Stimulated activated CD8-positive, alpha-beta memory T cell treated with anti-CD3 and anti-CD28 coated beads, Interleukin-15, amount 100 ng/mL, for 24 hours (primary cell): ENCODE measurements around the gene CUL2.
"Not testable (repeated sequence)": the region's sequence is repeated elsewhere in the genome, so short reads cannot be mapped to it uniquely, and the experiment has no call there.

ENCODE experiments used
- DNase-seq: peaks from one replicate; pipeline ENCODE4 v3.0.0-alpha.2; 2020; ENCODE audit warnings: low read depth

The CUL2 gene

GRCh38 chr10:35079763-35080162 lies 10.4 kb downstream of the CUL2 start:
- DNase-seq: no peak

DNA sequence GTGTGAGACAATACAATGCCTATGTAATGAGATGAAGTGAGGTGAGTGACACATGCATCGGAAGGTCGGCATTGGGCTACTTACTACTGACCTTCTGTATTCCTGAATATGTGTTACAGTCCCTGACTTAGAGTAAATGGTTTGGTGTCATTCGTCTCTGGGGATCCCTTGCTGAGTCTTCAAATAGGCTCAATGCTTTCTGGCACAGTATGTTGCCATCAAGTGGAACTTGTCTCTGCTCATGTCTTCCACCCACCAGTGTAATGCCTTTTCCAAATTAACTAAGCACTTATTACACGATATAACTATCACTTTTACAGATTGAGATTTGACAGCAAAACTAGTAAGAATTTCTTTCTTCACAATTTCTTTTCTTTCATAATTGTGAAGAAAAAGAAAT lies 10.9 kb downstream of the CUL2 start:
- no peak for DNase-seq

GRCh38 chr10:35075228-35075627 lies 14.9 kb downstream of the CUL2 start:
- DNase-seq: no peak

GRCh38 chr10:35074266-35074665 lies 15.9 kb downstream of the CUL2 start:
- DNase-seq: no peak

- DNase-seq: no peak
Measured at GRCh38 chr10:35070521-35070920, 19.6 kb downstream of the CUL2 start.

DNA sequence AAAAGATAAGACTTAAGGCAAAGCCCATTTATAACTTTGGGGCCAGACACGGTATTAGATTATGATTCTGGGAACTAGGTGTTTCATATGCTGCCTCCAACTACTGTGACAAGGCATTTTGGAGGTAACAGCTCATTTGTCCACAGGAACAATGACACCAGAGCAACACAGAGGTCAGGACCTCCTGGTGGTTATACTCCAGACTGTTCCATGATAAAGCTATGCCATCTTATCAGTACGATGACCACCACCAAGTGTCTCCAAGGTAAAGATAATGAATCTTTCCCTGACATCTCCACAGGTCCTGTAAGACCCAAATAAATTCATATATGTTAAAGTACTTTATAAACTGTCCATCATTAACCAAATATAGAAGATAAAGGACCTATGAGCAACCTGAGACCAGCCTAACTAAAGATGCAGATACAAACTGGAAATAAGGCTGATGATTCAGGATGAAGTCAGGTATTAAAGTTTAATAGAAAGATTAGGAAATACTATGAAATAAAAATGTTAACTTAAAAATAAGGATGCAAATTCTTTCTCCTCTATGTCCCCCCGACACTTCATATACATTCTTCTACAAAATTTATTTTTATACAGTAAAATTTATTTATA lies 26.2 kb downstream of the CUL2 start:
- DNase-seq: no peak

GRCh38 chr10:35059481-35059880 lies 30.7 kb downstream of the CUL2 start:
- no peak for DNase-seq

GRCh38 chr10:35058686-35059085 lies 31.5 kb downstream of the CUL2 start:
- no peak for DNase-seq

DNA sequence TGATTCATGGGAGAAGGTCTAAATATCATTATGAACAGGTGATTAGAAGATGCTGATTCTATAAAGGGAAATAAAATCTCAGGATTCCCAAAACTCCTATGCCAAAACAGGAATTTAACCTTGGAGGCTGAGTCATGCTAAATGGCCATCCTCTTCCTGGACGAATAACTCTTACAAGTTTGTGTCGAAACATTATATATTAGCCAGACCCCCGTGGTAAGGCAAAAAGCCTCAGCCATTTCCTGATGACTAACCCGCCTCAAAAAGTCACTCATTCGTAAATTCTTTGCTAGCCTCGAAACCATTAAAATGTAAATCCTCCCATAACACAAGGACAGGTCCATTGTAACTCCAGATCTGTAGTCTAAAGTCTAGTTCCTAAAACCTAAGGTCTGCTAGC lies 32.0 kb downstream of the CUL2 start:
- DNase-seq: no peak

- DNase-seq: no peak
Measured at GRCh38 chr10:35056686-35057085, 33.5 kb downstream of the CUL2 start.

- no peak for DNase-seq
Measured at GRCh38 chr10:35056133-35056532, 34.0 kb downstream of the CUL2 start.

DNA sequence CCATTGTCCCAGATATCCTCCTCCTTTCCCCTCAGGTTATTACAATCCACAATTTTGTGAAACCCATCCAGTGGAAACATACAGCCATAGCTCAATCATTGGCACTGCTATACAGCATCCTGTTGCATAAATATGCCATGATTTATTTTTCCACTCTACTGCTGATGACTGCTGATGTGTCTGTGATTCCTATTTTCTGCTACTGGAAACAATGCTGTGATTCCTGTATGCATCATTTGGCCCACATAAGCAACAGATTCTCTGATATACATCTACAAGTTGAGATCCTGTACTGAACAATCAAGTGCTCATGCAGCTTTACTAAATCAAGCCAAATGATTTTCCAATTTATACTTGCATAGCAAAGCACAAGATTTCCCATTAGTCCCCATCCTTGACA lies 39.6 kb downstream of the CUL2 start:
- DNase-seq: no peak

DNA sequence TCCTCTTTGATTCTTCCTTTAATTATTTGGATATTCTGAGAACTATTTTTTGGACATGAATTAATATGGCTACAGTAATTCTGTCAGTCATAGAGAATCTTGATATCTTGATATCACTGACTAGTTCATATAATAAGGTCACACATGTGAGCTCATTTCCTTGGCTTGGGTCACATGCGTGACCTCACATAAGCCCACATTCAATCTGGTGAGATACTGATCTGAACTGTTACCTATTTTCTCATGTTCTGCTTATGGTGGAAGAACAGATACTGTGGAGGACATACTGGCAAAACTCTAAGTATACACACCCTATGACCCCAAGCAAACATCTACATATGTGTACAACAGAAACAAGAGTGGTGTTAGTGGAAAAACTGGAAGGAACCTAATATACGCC lies 44.1 kb downstream of the CUL2 start:
- DNase-seq: no peak

GRCh38 chr10:35045275-35045674 lies 44.9 kb downstream of the CUL2 start:
- not testable (repeated sequence) for DNase-seq

DNA sequence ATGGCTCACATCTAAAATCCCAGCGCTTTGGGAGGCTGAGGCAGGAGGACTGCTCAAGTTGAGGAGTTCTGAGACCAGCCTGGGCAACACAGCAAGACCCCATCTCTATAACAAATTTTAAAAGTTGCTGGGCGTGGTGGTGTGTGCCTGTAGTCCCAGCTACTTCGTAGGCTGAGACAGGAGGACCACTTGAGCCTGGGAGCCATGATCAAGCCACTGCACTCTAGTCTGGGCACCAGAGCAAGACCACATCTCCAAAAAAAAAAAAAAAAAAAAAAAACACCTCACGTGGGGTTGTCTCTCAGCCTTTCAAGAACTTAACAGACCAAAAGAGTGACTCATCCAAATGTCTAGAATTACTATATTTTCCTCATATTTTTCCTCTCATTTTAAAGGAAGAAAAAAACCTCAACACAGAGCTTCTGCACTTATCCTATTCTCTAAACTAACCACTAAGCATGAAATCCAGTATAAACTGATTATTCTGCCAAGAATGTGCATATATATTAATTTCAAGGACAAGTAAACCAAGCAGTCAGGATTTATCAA lies 46.3 kb downstream of the CUL2 start:
- no peak for DNase-seq

DNA sequence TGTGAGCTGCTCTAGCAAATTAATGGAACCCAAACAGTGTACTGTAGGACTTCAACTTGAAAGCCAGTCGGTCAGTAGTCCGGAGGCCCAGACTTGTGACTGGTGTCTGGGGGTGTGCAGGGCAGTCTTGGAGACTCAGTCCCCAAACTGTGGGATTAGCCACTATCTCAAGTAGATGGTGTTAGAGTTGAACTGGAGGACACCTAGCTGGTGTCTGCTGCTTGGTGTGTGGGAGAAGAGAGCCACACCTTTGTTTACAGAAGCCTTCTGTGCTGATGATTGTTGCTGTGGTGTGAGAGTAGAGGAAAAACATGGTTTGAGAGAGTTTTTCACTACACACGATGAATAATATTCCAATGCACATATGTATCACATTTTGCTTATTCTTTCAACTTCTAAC lies 47.4 kb downstream of the CUL2 start:
- no peak for DNase-seq

DNA sequence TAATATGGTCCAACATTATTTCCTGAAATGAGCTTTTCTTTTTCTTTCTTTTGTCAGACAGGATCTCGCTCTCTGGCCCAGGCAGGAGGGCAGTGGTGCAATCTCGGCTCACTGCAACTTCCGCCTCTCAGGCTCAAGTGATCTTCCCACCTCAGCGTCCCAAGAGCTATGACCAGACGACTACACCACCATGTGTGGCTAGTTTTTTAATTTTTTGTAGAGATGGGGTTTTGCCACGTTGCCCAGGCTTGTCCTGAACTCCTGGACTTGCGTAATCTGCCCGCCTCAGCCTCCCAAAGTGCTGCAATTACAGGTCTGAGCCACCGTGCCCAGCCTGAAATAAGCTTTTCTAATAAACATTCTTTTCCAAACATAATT lies 48.6 kb downstream of the CUL2 start:
- DNase-seq: no peak

DNA sequence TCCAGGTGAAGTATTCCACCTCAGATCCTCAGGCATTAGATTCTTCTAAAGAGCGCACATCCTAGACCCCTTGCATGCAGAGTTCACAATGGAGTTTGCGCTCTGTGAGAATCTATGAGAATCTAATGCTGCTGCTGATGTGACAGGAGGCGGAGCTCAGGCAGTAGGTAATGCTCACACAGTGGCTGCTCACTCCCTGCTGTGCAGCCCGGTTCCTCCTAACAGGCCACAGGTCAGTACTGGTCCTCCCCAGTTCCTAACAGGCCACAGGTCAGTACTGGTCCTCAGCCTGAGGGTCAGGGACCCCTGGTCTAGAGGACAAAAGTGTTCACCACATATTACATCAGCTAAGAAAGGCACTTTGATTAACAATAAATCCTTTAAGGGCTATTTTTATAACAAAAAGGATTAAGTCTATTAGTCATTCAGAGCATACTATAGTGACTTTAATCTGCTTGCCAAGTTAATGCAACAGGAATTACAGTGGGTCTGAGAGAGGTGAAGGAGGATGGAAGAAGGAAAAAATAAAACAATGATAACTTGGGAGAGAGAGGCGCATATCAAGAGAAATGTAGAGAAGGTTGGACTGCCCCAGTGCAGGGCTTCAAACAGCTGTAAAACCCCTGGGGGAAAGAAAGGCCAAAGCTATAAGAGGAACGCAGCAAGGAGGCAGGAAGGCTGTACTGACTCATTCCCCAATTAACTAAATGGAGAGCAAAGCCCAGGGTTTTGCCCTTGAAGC lies 49.2 kb downstream of the CUL2 start:
- DNase-seq: no peak

- DNase-seq: no peak
Measured at GRCh38 chr10:35037104-35037503, 53.0 kb downstream of the CUL2 start.

DNA sequence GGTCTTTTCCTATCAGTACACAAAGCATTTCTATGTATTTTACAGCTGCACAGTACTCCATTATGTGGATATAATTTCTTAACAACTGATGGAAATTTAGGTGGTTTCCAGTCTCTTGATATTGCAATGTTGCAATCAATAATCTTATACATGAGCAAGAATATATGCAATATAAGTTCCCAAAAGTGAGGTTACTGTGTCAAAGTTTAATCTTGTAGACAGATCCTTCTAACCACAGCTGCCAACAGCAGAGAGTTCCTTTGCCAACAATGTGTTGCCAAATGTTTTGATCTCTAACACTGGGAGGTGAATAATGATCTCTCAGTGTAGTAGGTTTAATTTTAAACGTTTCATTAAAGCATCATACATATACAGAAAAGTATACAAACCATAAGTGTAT lies 54.5 kb downstream of the CUL2 start:
- no peak for DNase-seq

- no peak for DNase-seq
Measured at GRCh38 chr10:35027567-35027966, 62.6 kb downstream of the CUL2 start.

DNA sequence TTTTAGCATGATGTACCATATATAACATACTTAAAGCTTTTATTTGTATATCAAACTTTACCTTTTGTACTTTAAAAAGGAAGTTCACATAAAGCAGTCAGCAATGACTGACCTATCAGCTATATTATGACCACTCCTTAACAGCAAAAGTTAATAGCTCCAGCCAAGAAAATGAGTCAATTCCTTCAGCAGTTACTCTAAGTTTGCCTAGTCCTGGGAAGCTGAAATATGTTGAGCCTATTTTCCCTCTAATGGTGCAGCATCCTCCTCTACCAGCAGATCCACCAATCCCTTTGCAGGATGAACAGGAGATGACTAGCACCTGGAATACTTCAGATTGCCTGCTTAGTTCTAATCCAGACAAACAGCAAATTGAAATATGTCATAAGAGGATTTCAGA lies 64.2 kb downstream of the CUL2 start:
- DNase-seq: no peak

- DNase-seq: no peak
Measured at GRCh38 chr10:35020481-35020880, 69.7 kb downstream of the CUL2 start.
